Suprapubic skin (tissue), 4 donors: Measurements from ENCODE around the gene MAP4K3. TPM values are rescaled to one million over a fixed set of nuclear protein-coding genes. Genes with fewer than 3 reads are reported as not detected.

Experiments used
- DNase-seq, 2 donors: peaks; one replicate each; pipeline ENCODE4 v3.0.0-alpha.2; 2019; ENCODE audit warnings: low spot score in 2 of 2
- H3K27ac ChIP-seq: fragments of 200-600 bp; sonication (generic); one replicate; pipeline ENCODE4 v1.5.1; 2019
- H3K27me3 ChIP-seq: fragments of 200-600 bp; sonication (generic); one replicate; pipeline ENCODE4 v1.5.1; 2019
- H3K36me3 ChIP-seq: fragments of 200-600 bp; sonication (generic); one replicate; pipeline ENCODE4 v1.5.1; 2019
- H3K4me1 ChIP-seq: fragments of 200-600 bp; sonication (generic); one replicate; pipeline ENCODE4 v1.5.1; 2019
- H3K4me3 ChIP-seq: fragments of 200-600 bp; sonication (generic); one replicate; pipeline ENCODE4 v1.5.1; 2019; ENCODE audit warnings: mild to moderate bottlenecking
- H3K9me3 ChIP-seq: fragments of 200-600 bp; sonication (generic); one replicate; pipeline ENCODE4 v1.5.1; 2019
- EP300 ChIP-seq: sonication (generic); formaldehyde crosslinking; IDR thresholded peaks from one replicate; pipeline ENCODE4 v1.6.1; 2017; ENCODE audit warnings: antibody characterized with exemption
- POLR2A ChIP-seq, 2 donors: fragments of 450-650 bp; IDR thresholded peaks; one replicate each; pipeline ENCODE4 v1.6.1; 2017; ENCODE audit warnings: antibody characterized with exemption in 2 of 2, mild to moderate bottlenecking in 2 of 2, moderate library complexity in 2 of 2
- POLR2AphosphoS5 ChIP-seq, 3 donors: sonication (generic); formaldehyde crosslinking; IDR thresholded peaks; one replicate each; pipeline ENCODE4 v1.6.1; 2017; ENCODE audit warnings: antibody characterized with exemption in 3 of 3
- WGBS: methylation state at CpG from one replicate; pipeline ENCODE4 v1.1.5; 2018; 5-methylcytosine and 5-hydroxymethylcytosine counted together
- total RNA-seq, 4 donors: library from RNA; depleted of rRNA; stranded (reverse); fragments of >200 nt; gene quantifications; one replicate each; pipeline ENCODE4 v1.1.0, GENCODE V29; 2016
- TF ChIP-seq, protein P1 (sequence below), 2 donors: fragments of 200-600 bp in 1 of 2; fragments of 450-650 bp in 1 of 2; sonication (generic) in 1 of 2; IDR thresholded peaks; one replicate each; pipeline ENCODE4 v1.5.1; 2016 to 2019; ENCODE audit warnings: antibody characterized with exemption in 2 of 2, mild to moderate bottlenecking in 1 of 2, moderate library complexity in 1 of 2

MAP4K3 gene
- total RNA-seq, 4 donors from 2014 or later: 26.3 to 59.9 (median 37.8) TPM

DNA sequence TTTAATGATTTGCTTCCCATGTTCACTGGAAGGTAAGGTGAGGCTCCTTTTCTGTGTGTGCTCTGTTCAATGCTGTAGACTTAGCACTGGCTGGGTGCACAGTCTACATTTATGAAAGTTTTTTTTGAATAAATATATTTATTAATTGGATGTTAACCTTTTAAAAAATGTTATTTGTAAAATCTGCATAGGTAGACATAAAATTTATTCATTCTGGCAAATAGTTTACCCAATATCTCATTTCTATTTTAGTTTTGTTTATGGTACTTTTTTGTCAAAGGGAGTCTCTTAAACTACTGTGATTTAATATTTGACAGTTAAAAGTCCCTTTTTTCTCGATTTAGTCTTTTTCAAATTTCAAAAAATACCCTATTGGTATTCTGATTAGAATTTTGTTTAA lies 213.2 kb downstream of the MAP4K3 start:
- H3K36me3 ChIP-seq: no peaks in the 10 kb centered on the region
- no peak overlapping the region for H3K27ac ChIP-seq
- WGBS: 93% methylated on average over 1 of the region's 1 CpG
- no peaks in the 10 kb centered on the region for H3K9me3 ChIP-seq
- H3K27me3 ChIP-seq: no peaks in the 10 kb centered on the region
- DNase-seq: no peak
- H3K4me3 ChIP-seq: no peak overlapping the region
- no peak for TF ChIP-seq POLR2AphosphoS5 (IDR thresholded peaks at IDR 0.05)
- TF ChIP-seq EP300: no peak
- TF ChIP-seq, protein P1, sequence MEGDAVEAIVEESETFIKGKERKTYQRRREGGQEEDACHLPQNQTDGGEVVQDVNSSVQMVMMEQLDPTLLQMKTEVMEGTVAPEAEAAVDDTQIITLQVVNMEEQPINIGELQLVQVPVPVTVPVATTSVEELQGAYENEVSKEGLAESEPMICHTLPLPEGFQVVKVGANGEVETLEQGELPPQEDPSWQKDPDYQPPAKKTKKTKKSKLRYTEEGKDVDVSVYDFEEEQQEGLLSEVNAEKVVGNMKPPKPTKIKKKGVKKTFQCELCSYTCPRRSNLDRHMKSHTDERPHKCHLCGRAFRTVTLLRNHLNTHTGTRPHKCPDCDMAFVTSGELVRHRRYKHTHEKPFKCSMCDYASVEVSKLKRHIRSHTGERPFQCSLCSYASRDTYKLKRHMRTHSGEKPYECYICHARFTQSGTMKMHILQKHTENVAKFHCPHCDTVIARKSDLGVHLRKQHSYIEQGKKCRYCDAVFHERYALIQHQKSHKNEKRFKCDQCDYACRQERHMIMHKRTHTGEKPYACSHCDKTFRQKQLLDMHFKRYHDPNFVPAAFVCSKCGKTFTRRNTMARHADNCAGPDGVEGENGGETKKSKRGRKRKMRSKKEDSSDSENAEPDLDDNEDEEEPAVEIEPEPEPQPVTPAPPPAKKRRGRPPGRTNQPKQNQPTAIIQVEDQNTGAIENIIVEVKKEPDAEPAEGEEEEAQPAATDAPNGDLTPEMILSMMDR (IDR thresholded peaks at IDR 0.05): no peak
- no peak for TF ChIP-seq POLR2A (IDR thresholded peaks at IDR 0.05)
- H3K4me1 ChIP-seq: peaks cover 4% of the 10 kb centered on the region

DNA sequence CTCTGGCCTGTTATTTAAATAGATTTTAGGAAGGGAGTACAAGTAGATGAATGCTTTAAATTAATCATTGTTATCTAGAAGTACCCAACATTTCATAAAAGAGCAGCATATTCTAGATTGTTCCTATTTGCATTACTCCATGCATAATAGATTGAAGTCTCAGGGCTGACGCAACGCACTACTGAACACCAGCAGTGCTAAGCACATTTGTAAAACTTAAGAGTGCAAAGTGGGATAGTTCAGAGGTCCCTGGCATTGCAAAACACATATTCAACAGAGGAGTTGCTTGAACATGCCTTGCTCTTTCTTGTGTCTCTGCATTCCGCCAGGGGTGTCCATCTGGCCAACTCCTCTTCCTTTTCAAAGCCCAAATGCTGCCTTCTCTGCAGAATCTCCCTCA lies 215.6 kb downstream of the MAP4K3 start:
- no peaks in the 10 kb centered on the region for H3K27me3 ChIP-seq
- DNase-seq: no peak
- no peaks in the 10 kb centered on the region for H3K9me3 ChIP-seq
- H3K4me3 ChIP-seq: no peak overlapping the region
- H3K27ac ChIP-seq: no peak overlapping the region
- H3K36me3 ChIP-seq: no peaks in the 10 kb centered on the region
- H3K4me1 ChIP-seq: no peaks in the 10 kb centered on the region
- TF ChIP-seq, protein P1 (IDR thresholded peaks at IDR 0.05): no peak
- TF ChIP-seq POLR2AphosphoS5 (IDR thresholded peaks at IDR 0.05) (no peak), EP300 (no peak), POLR2A (IDR thresholded peaks at IDR 0.05) (no peak)
- WGBS: 95% methylated on average over 3 of the region's 3 CpGs

DNA sequence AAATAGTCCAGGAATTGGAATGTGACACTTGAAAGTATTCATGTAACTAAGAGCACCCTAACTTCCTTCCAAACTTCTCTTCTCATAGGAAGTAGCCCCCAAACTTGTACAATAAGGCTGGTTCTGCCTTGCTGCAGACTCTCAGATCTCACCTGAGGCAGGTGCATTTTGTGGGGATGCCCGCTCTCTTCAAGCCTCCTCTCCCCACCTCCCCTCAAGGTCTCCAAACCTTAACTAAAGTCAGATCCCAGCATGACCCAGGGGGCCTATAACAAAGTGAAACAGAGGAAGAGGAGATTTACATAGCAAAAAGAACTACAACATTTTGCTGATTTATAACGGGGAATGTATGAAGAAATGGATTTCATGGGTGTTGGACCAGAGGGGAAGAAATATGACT lies 216.9 kb downstream of the MAP4K3 start:
- H3K4me3 ChIP-seq: no peak overlapping the region
- H3K9me3 ChIP-seq: no peaks in the 10 kb centered on the region
- H3K4me1 ChIP-seq: no peaks in the 10 kb centered on the region
- no peak overlapping the region for H3K27ac ChIP-seq
- no peak for TF ChIP-seq EP300
- no peak for TF ChIP-seq POLR2AphosphoS5 (IDR thresholded peaks at IDR 0.05)
- no peak for TF ChIP-seq POLR2A (IDR thresholded peaks at IDR 0.05)
- TF ChIP-seq, protein P1 (IDR thresholded peaks at IDR 0.05): no peak
- no peaks in the 10 kb centered on the region for H3K36me3 ChIP-seq
- no peaks in the 10 kb centered on the region for H3K27me3 ChIP-seq
- 91% methylated on average over 2 of the region's 2 CpGs for WGBS
- DNase-seq: no peak

DNA sequence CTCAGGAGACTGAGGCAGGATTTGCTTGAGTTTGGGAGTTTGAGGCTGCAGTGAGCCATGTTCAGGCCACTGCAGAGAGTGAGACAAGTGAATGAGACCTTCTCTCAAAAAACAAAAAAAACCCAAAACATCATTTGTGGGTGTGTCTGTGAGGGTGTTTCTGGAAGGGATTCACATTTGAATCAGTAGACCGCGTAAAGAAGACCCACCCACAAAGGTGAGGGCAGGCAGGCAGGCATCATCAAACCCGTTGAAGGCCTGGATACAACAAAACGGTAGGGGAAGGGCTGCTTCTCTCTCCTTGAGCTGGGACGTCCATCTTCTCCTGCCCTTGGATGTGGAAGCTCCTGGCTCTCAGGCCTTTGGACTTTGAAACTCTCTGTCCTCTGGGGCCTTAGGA lies 218.7 kb downstream of the MAP4K3 start:
- 91% methylated on average over 5 of the region's 5 CpGs for WGBS
- Histone ChIP-seq H3K9me3 (no peaks in the 10 kb centered on the region), H3K4me1 (no peaks in the 10 kb centered on the region), H3K27ac (no peak overlapping the region), H3K36me3 (no peaks in the 10 kb centered on the region), H3K4me3 (no peak overlapping the region), H3K27me3 (no peaks in the 10 kb centered on the region)
- DNase-seq: no peak
- TF ChIP-seq POLR2AphosphoS5 (IDR thresholded peaks at IDR 0.05): no peak
- TF ChIP-seq EP300: no peak
- TF ChIP-seq POLR2A (IDR thresholded peaks at IDR 0.05): no peak
- TF ChIP-seq, protein P1 (IDR thresholded peaks at IDR 0.05): no peak

DNA sequence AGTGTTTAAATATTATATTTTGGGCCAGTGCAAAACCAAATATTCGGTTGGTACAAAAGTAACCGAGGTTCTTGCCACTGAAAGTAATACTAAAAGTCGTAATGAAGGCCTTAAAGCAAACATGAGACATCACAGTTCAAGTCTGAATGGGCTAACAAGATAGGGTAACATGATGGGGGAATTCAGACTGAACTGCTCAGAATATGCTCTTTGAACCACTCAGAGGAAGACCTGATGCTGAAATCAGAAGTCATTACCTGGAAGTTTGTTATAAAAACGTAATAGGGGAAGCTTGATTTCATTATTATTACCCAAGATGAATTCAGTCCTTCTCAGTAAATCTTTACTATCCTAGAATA lies 219.9 kb downstream of the MAP4K3 start:
- 87% methylated on average over 4 of the region's 4 CpGs for WGBS
- H3K36me3 ChIP-seq: no peaks in the 10 kb centered on the region
- no peak for DNase-seq
- H3K9me3 ChIP-seq: no peaks in the 10 kb centered on the region
- TF ChIP-seq POLR2A (IDR thresholded peaks at IDR 0.05): no peak
- TF ChIP-seq EP300: no peak
- TF ChIP-seq, protein P1 (IDR thresholded peaks at IDR 0.05): no peak
- TF ChIP-seq POLR2AphosphoS5 (IDR thresholded peaks at IDR 0.05): no peak
- no peaks in the 10 kb centered on the region for H3K4me1 ChIP-seq
- H3K27me3 ChIP-seq: no peaks in the 10 kb centered on the region
- H3K4me3 ChIP-seq: no peak overlapping the region
- no peak overlapping the region for H3K27ac ChIP-seq
